Neuronal stem cell (in vitro differentiated cells): ENCODE results near the gene HCK.

Experiments used
- DNase-seq: peaks from one replicate; pipeline ENCODE4 v3.0.0-alpha.2; 2013; ENCODE audit warnings: low spot score
- H2AFZ ChIP-seq: one replicate; pipeline ENCODE4 v1.6.1; 2013; ENCODE audit warnings: mild to moderate bottlenecking, low read length, inconsistent platforms
- H2AK5ac ChIP-seq: 2 replicates; pipeline ENCODE4 v1.6.1; 2013; ENCODE audit warnings: low read depth, mild to moderate bottlenecking, inconsistent platforms, low read length, moderate library complexity, mixed read lengths
- H2BK120ac ChIP-seq: 2 replicates; pipeline ENCODE4 v1.6.1; 2013; ENCODE audit warnings: low read depth, mild to moderate bottlenecking, inconsistent platforms, low read length, moderate library complexity, mixed read lengths
- H2BK12ac ChIP-seq: one replicate; pipeline ENCODE4 v1.6.1; 2013; ENCODE audit warnings: low read length, inconsistent platforms
- H2BK15ac ChIP-seq: 2 replicates; pipeline ENCODE4 v1.6.1; 2013; ENCODE audit warnings: mild to moderate bottlenecking, low read length, inconsistent platforms, mixed read lengths
- H2BK5ac ChIP-seq: one replicate; pipeline ENCODE4 v1.6.1; 2013; ENCODE audit warnings: inconsistent platforms, mild to moderate bottlenecking, low read length, moderate library complexity
- H3K14ac ChIP-seq: one replicate; pipeline ENCODE4 v1.6.1; 2013; ENCODE audit warnings: low read length, inconsistent platforms
- H3K18ac ChIP-seq: 2 replicates; pipeline ENCODE4 v1.6.1; 2013; ENCODE audit warnings: low read length, inconsistent platforms
- H3K23ac ChIP-seq: 2 replicates; pipeline ENCODE4 v1.6.1; 2013; ENCODE audit warnings: low read depth, mild to moderate bottlenecking, mixed read lengths, low read length, inconsistent platforms; ENCODE audit not compliant: poor library complexity
- H3K27ac ChIP-seq: replicated peaks from 3 replicates; pipeline ENCODE4 v1.5.1; 2013; ENCODE audit warnings: low read length, inconsistent platforms
- H3K27me3 ChIP-seq, 3 experiments: 2 replicates each; pipeline ENCODE4 v1.6.1; 2013; ENCODE audit warnings: low read length in 3 of 3, mild to moderate bottlenecking in 2 of 3, inconsistent platforms in 1 of 3, low read depth in 1 of 3, mixed read lengths in 1 of 3, moderate library complexity in 1 of 3; ENCODE audit not compliant: control insufficient read depth in 3 of 3, insufficient read depth in 3 of 3
- H3K36me3 ChIP-seq, 2 donors: replicated peaks in 1 of 2; 2 replicates each; pipeline ENCODE4 v1.6.1; 2013; ENCODE audit warnings: low read length in 2 of 2; ENCODE audit not compliant: control insufficient read depth in 2 of 2, insufficient read depth in 2 of 2
- H3K4ac ChIP-seq: 2 replicates; pipeline ENCODE4 v1.6.1; 2013; ENCODE audit warnings: inconsistent platforms, mild to moderate bottlenecking, low read length, moderate library complexity
- H3K4me1 ChIP-seq, 2 donors: 1 replicate in 1 of 2; 2 replicates in 1 of 2; pipeline ENCODE4 v1.6.1; 2013; ENCODE audit warnings: low read length in 2 of 2, low read depth in 1 of 2; ENCODE audit not compliant: control insufficient read depth in 2 of 2, insufficient read depth in 1 of 2
- H3K4me2 ChIP-seq: one replicate; pipeline ENCODE4 v1.6.1; 2013; ENCODE audit warnings: mild to moderate bottlenecking, low read length, inconsistent platforms; ENCODE audit not compliant: insufficient read depth, poor library complexity, severe bottlenecking
- H3K4me3 ChIP-seq, 2 donors: 2 replicates each; pipeline ENCODE4 v1.5.1; 2013; ENCODE audit warnings: low read length in 2 of 2, mild to moderate bottlenecking in 2 of 2, inconsistent platforms in 1 of 2, moderate library complexity in 1 of 2
- H3K79me1 ChIP-seq: one replicate; pipeline ENCODE4 v1.6.1; 2013; ENCODE audit warnings: low read depth, mild to moderate bottlenecking, inconsistent platforms, low read length, moderate library complexity
- H3K9ac ChIP-seq: one replicate; pipeline ENCODE4 v1.6.1; 2013; ENCODE audit warnings: mild to moderate bottlenecking, low read depth, low read length, inconsistent platforms; ENCODE audit not compliant: poor library complexity
- H3K9me3 ChIP-seq, 2 donors: replicated peaks in 1 of 2; 2 replicates each; pipeline versions ENCODE3 to v1.6.1; 2013; ENCODE audit warnings: low read length in 2 of 2, mild to moderate bottlenecking in 2 of 2, inconsistent platforms in 1 of 2, low read depth in 1 of 2, mixed read lengths in 1 of 2, moderate library complexity in 1 of 2; ENCODE audit not compliant: control insufficient read depth in 2 of 2, insufficient read depth in 1 of 2
- H4K8ac ChIP-seq: one replicate; pipeline ENCODE4 v1.6.1; 2013; ENCODE audit warnings: low read depth, mild to moderate bottlenecking, inconsistent platforms, low read length, moderate library complexity
- H4K91ac ChIP-seq: one replicate; pipeline ENCODE4 v1.6.1; 2013; ENCODE audit warnings: low read length, low read depth, mild to moderate bottlenecking, inconsistent platforms; ENCODE audit not compliant: poor library complexity
- WGBS, 2 donors: extraction: QIAGEN DNeasy Blood & Tissue Kit; methylation state at CpG; one replicate each; pipeline ENCODE4 v1.1.7; 2013; ENCODE audit warnings: missing lambda C conversion rate in 2 of 2, mixed read lengths in 1 of 2; ENCODE audit not compliant: insufficient read length in 2 of 2, insufficient replicate concordance in 1 of 2; ENCODE audit errors: extremely low coverage in 2 of 2; 5-methylcytosine and 5-hydroxymethylcytosine counted together

HCK gene

GRCh38 chr20:32110727-32111126 is 58.7 kb downstream of the HCK start:
- Histone ChIP-seq H3K18ac (no peak overlapping the region), H2BK15ac (no peak overlapping the region), H3K23ac (no peak overlapping the region), H3K79me1 (peaks cover 10% of the 10 kb centered on the region), H3K4me1 (peaks cover 1 to 6% of the 10 kb centered on the region in 2 donors), H3K9me3 (no peaks in the 10 kb centered on the region), H3K4ac (no peak overlapping the region), H3K9ac (no peak overlapping the region), H2AFZ (no peak overlapping the region), H4K8ac (no peak overlapping the region), H3K4me2 (peak overlapping the region; percentile 92), H2AK5ac (no peak overlapping the region), H2BK5ac (no peak overlapping the region), H2BK12ac (no peak overlapping the region), H3K27me3 (peaks cover 0 to 3% (median 0%) of the 10 kb centered on the region in 3 experiments), H4K91ac (no peak overlapping the region), H2BK120ac (no peak overlapping the region), H3K36me3 (peaks cover 2 to 36% of the 10 kb centered on the region in 2 donors), H3K27ac (no peak overlapping the region), H3K14ac (no peak overlapping the region), H3K4me3 (peak overlapping the region; percentile 86 to 94)
- WGBS, 2 donors = no CpG with 5 or more reads among the region's 3 CpGs
- DNase-seq = no peak

DNA sequence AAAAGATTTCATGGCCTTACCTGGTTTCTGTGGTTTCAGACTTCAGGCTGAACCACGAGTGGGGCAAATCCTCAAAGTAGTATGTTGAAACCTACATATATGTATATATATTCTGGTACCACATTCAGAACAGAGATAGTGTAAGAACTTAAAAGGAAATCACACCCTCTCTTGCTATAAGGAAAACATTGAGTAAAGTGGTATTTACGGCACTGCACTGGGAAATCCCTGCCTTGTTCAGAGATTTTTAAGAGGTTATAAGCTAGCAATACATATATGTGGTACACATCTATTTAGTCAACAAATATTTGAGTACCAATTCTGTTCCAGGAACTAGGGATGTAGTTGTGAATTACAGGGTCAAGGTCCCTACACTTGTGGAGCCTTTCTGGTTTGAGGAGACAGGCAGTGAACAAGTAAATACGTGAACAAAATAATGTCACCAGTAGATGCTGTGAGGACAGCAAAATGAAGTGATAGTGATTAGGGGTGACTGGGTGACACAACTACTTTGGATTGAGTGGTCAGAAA is 59.2 kb downstream of the HCK start:
- H4K91ac ChIP-seq = no peak overlapping the region
- H3K9ac ChIP-seq = no peak overlapping the region
- no peak overlapping the region for H2AFZ ChIP-seq
- no peak overlapping the region for H2BK5ac ChIP-seq
- no peak overlapping the region for H2BK120ac ChIP-seq
- no peak overlapping the region for H2BK12ac ChIP-seq
- no peak overlapping the region for H2AK5ac ChIP-seq
- peaks cover 2 to 39% of the 10 kb centered on the region in 2 donors for H3K36me3 ChIP-seq
- H3K27me3 ChIP-seq = peaks cover 0 to 3% (median 0%) of the 10 kb centered on the region in 3 experiments
- H3K23ac ChIP-seq = no peak overlapping the region
- no peak overlapping the region for H3K18ac ChIP-seq
- H3K4me3 ChIP-seq = no peak overlapping the region
- H3K4me1 ChIP-seq = peaks cover 1 to 6% of the 10 kb centered on the region in 2 donors
- H3K4me2 ChIP-seq = no peak overlapping the region
- no peak overlapping the region for H3K4ac ChIP-seq
- no peak overlapping the region for H3K27ac ChIP-seq
- no CpG with 5 or more reads among the region's 3 CpGs for WGBS, 2 donors
- no peaks in the 10 kb centered on the region for H3K9me3 ChIP-seq
- H4K8ac ChIP-seq = no peak overlapping the region
- no peak overlapping the region for H3K14ac ChIP-seq
- H3K79me1 ChIP-seq = peaks cover 10% of the 10 kb centered on the region
- H2BK15ac ChIP-seq = no peak overlapping the region
- no peak for DNase-seq

GRCh38 chr20:32111753-32112152 is 59.7 kb downstream of the HCK start:
- Histone ChIP-seq H3K9me3 (no peaks in the 10 kb centered on the region), H2BK12ac (no peak overlapping the region), H2BK5ac (no peak overlapping the region), H3K27me3 (no peaks in the 10 kb centered on the region), H2BK120ac (no peak overlapping the region), H2BK15ac (no peak overlapping the region), H4K91ac (no peak overlapping the region), H3K36me3 (peaks cover 2 to 39% of the 10 kb centered on the region in 2 donors), H3K4me1 (peaks cover 1 to 6% of the 10 kb centered on the region in 2 donors), H3K23ac (no peak overlapping the region), H3K27ac (no peak overlapping the region), H3K9ac (no peak overlapping the region), H3K79me1 (peaks cover 10% of the 10 kb centered on the region), H4K8ac (no peak overlapping the region), H2AFZ (no peak overlapping the region), H3K4me2 (no peak overlapping the region), H3K4ac (no peak overlapping the region), H3K14ac (no peak overlapping the region), H2AK5ac (no peak overlapping the region), H3K18ac (no peak overlapping the region), H3K4me3 (no peak overlapping the region)
- no peak for DNase-seq
- no CpG with 5 or more reads among the region's 3 CpGs for WGBS, 2 donors

DNA sequence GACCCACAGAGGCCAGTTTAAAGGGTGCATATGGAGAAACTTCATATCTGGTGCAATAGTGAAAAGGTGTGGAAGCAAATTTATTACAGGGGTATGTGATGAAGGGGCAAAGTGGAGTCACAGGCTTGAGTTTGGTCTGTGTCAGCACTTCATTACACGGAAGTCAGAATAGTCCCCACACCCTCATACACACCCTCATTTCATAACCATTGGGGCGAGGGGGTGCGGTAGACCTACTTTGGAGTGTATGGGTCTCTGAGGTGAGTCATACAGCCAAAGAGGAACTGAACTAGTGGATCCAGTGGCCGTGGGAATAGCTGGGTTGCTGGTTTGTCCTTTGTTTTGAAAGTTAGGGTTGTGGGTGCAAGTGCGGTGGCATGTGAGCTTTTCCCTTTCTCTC is 60.8 kb downstream of the HCK start:
- H3K79me1 ChIP-seq = peaks cover 10% of the 10 kb centered on the region
- H3K4me2 ChIP-seq = no peak overlapping the region
- no peak overlapping the region for H2BK12ac ChIP-seq
- peaks cover 1 to 6% of the 10 kb centered on the region in 2 donors for H3K4me1 ChIP-seq
- H2AFZ ChIP-seq = no peak overlapping the region
- peaks cover 2 to 39% of the 10 kb centered on the region in 2 donors for H3K36me3 ChIP-seq
- no peaks in the 10 kb centered on the region for H3K27me3 ChIP-seq
- H4K8ac ChIP-seq = no peak overlapping the region
- H3K9me3 ChIP-seq = no peaks in the 10 kb centered on the region
- no peak overlapping the region for H3K18ac ChIP-seq
- H3K14ac ChIP-seq = no peak overlapping the region
- no peak overlapping the region for H3K27ac ChIP-seq
- no peak overlapping the region for H3K4ac ChIP-seq
- H3K4me3 ChIP-seq = no peak overlapping the region
- H2BK120ac ChIP-seq = no peak overlapping the region
- no peak overlapping the region for H2BK15ac ChIP-seq
- DNase-seq = no peak
- H4K91ac ChIP-seq = no peak overlapping the region
- H2BK5ac ChIP-seq = no peak overlapping the region
- H3K23ac ChIP-seq = no peak overlapping the region
- no peak overlapping the region for H2AK5ac ChIP-seq
- no peak overlapping the region for H3K9ac ChIP-seq
- no CpG with 5 or more reads among the region's 5 CpGs for WGBS, 2 donors
